ENCODE data around the gene C3orf85. TPM values are rescaled to one million over a fixed set of nuclear protein-coding genes. Genes with fewer than 3 reads are reported as not detected.

C3orf85 gene
- polyA plus RNA-seq, 3 donors: not detected

GRCh38 chr3:109188741-109189140 lies 52.2 kb downstream of the C3orf85 start:
- Histone ChIP-seq H2AFZ (ENCODE audit: insufficient read depth, low read depth, low read length, poor library complexity, severe bottlenecking) (no peak overlapping the region), H3K27me3 (ENCODE audit: control insufficient read depth in 2 of 2, insufficient read depth in 2 of 2, low read length in 2 of 2) (no peaks in the 10 kb centered on the region), H3K4me2 (replicated peaks; ENCODE audit: extremely low read depth, low read length, poor library complexity, severe bottlenecking) (no peak overlapping the region), H3K9me3 (replicated peaks in 1 of 2; ENCODE audit: control insufficient read depth in 1 of 2, insufficient read depth in 1 of 2, low read length in 2 of 2) (no peaks in the 10 kb centered on the region), H3K36me3 (replicated peaks in 1 of 2; ENCODE audit: control insufficient read depth in 1 of 2, insufficient read depth in 2 of 2, low read length in 2 of 2) (no peaks in the 10 kb centered on the region), H3K27ac (ENCODE audit: low read depth in 1 of 2, low read length in 2 of 2) (no peak overlapping the region), H3K79me2 (ENCODE audit: insufficient read depth, low read length) (no peaks in the 10 kb centered on the region), H3K9ac (ENCODE audit: insufficient read depth, low read length, poor library complexity, severe bottlenecking) (no peak overlapping the region), H4K20me1 (ENCODE audit: insufficient read depth, low read length) (no peaks in the 10 kb centered on the region), H3K4me3 (replicated peaks in 1 of 3; ENCODE audit: low read depth in 2 of 3, low read length in 3 of 3) (no peak overlapping the region), H3K4me1 (ENCODE audit: control insufficient read depth in 1 of 2, insufficient read depth in 2 of 2, low read length in 2 of 2) (no peaks in the 10 kb centered on the region)
- Mint-ChIP-seq H3K4me3 (no peak overlapping the region), H3K4me1 (no peaks in the 10 kb centered on the region), H3K27me3 (ENCODE audit: low read depth in 3 of 3) (no peaks in the 10 kb centered on the region), H3K9me3 (peaks cover 0 to 7% (median 2%) of the 10 kb centered on the region in 7 donors), H3K36me3 (no peaks in the 10 kb centered on the region), H3K27ac (no peak overlapping the region)
- 54% methylated on average over 6 of the region's 6 CpGs for WGBS (ENCODE audit: insufficient coverage)
- TF ChIP-seq, protein P1, sequence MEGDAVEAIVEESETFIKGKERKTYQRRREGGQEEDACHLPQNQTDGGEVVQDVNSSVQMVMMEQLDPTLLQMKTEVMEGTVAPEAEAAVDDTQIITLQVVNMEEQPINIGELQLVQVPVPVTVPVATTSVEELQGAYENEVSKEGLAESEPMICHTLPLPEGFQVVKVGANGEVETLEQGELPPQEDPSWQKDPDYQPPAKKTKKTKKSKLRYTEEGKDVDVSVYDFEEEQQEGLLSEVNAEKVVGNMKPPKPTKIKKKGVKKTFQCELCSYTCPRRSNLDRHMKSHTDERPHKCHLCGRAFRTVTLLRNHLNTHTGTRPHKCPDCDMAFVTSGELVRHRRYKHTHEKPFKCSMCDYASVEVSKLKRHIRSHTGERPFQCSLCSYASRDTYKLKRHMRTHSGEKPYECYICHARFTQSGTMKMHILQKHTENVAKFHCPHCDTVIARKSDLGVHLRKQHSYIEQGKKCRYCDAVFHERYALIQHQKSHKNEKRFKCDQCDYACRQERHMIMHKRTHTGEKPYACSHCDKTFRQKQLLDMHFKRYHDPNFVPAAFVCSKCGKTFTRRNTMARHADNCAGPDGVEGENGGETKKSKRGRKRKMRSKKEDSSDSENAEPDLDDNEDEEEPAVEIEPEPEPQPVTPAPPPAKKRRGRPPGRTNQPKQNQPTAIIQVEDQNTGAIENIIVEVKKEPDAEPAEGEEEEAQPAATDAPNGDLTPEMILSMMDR (IDR thresholded peaks at IDR 0.05): no peak
- no peak for DNase-seq
- intact Hi-C loops (cut with micrococcal nuclease): no loop called here

- Mint-ChIP-seq H3K27me3 (ENCODE audit: low read depth in 3 of 3) (no peaks in the 10 kb centered on the region), H3K4me1 (no peaks in the 10 kb centered on the region), H3K36me3 (no peaks in the 10 kb centered on the region), H3K27ac (no peak overlapping the region), H3K9me3 (peaks cover 0 to 7% (median 0%) of the 10 kb centered on the region in 7 donors), H3K4me3 (no peak overlapping the region)
- no peaks in the 10 kb centered on the region for H3K36me3 ChIP-seq (replicated peaks in 1 of 2; ENCODE audit: control insufficient read depth in 1 of 2, insufficient read depth in 2 of 2, low read length in 2 of 2)
- H4K20me1 ChIP-seq (ENCODE audit: insufficient read depth, low read length): no peaks in the 10 kb centered on the region
- no peak for DNase-seq
- WGBS (ENCODE audit: insufficient coverage): no CpG with 5 or more reads among the region's 1 CpG
- H3K4me2 ChIP-seq (replicated peaks; ENCODE audit: extremely low read depth, low read length, poor library complexity, severe bottlenecking): no peak overlapping the region
- no peaks in the 10 kb centered on the region for H3K79me2 ChIP-seq (ENCODE audit: insufficient read depth, low read length)
- H3K4me1 ChIP-seq (ENCODE audit: control insufficient read depth in 1 of 2, insufficient read depth in 2 of 2, low read length in 2 of 2): no peaks in the 10 kb centered on the region
- H3K4me3 ChIP-seq (replicated peaks in 1 of 3; ENCODE audit: low read depth in 2 of 3, low read length in 3 of 3): no peak overlapping the region
- H3K9me3 ChIP-seq (replicated peaks in 1 of 2; ENCODE audit: control insufficient read depth in 1 of 2, insufficient read depth in 1 of 2, low read length in 2 of 2): no peaks in the 10 kb centered on the region
- H2AFZ ChIP-seq (ENCODE audit: insufficient read depth, low read depth, low read length, poor library complexity, severe bottlenecking): no peak overlapping the region
- no peak overlapping the region for H3K9ac ChIP-seq (ENCODE audit: insufficient read depth, low read length, poor library complexity, severe bottlenecking)
- TF ChIP-seq, protein P1 (IDR thresholded peaks at IDR 0.05): no peak
- intact Hi-C loops (cut with micrococcal nuclease): no loop called here
- no peak overlapping the region for H3K27ac ChIP-seq (ENCODE audit: low read depth in 1 of 2, low read length in 2 of 2)
- no peaks in the 10 kb centered on the region for H3K27me3 ChIP-seq (ENCODE audit: control insufficient read depth in 2 of 2, insufficient read depth in 2 of 2, low read length in 2 of 2)
These were observed 54.9 kb downstream of the C3orf85 start for GRCh38 chr3:109191421-109191820.

Measured in CD14-positive monocyte (primary cell).